Measurements from ENCODE around the gene APOBEC4. TPM values are rescaled to one million over a fixed set of nuclear protein-coding genes. Genes with fewer than 3 reads are reported as not detected.
A peak's percentile ranks its signal among the peaks of the same experiment; 100 is the strongest.

The APOBEC4 gene
- total and polyA plus RNA-seq, 2 of the 8 experiments (the other 6 are each of a cell fraction or from before 2014, with no cell fraction given), result not detected

- H4K91ac ChIP-seq (replicated peaks; ENCODE audit: insufficient read length, low read length), result no peak overlapping the region
- peaks cover 0 to 7% (median 0%) of the 10 kb centered on the region in 4 experiments; a peak in 3 of 7 replicates for H3K27me3 ChIP-seq (replicated peaks in 1 of 4; ENCODE audit: control insufficient read depth in 3 of 4, extremely low read depth in 1 of 4, insufficient read depth in 3 of 4, low read length in 3 of 4)
- H4K5ac ChIP-seq (ENCODE audit: insufficient read length, low read depth, low read length), result no peak overlapping the region
- POLR2A ChIA-PET (ENCODE audit: partially characterized antibody), result interaction anchor here (1.0 to 1.5 kb wide), 3 partner anchors 10 to 87 kb away, joined by 3 to 4 read pairs (median 3); no protein-coding TSS in a partner anchor
- no peak for DNase-seq (ENCODE audit: low read depth in 1 of 2, low spot score in 2 of 2)
- H3K14ac ChIP-seq (ENCODE audit: insufficient read length), result no peak overlapping the region
- H4K8ac ChIP-seq (ENCODE audit: extremely low read depth, insufficient read depth, low read length), result no peak overlapping the region
- H3K9me3 ChIP-seq (ENCODE audit: insufficient read depth in 2 of 2, low read depth in 1 of 2, low read length in 1 of 2), result no peaks in the 10 kb centered on the region
- no peak overlapping the region for H2AFZ ChIP-seq (ENCODE audit: low read length)
- H3K4me3 ChIP-seq (ENCODE audit: extremely low read depth in 1 of 4, insufficient read depth in 2 of 4, low read depth in 3 of 4, low read length in 4 of 4), result peak overlapping the region in 1 of 4 experiments; percentile 92; a peak in 2 of 8 replicates
- no peak overlapping the region for H3K56ac ChIP-seq (replicated peaks; ENCODE audit: insufficient read length, low read depth, low read length)
- H2BK5ac ChIP-seq (ENCODE audit: low read depth, low read length), result no peak overlapping the region
- H3K9ac ChIP-seq (replicated peaks in 1 of 4; ENCODE audit: extremely low read depth in 1 of 4, low read depth in 3 of 4, low read length in 3 of 4), result no peak overlapping the region
- no peak overlapping the region for H3K4ac ChIP-seq (replicated peaks; ENCODE audit: insufficient read length, low read depth, low read length)
- peaks cover 0 to 3% of the 10 kb centered on the region in 2 experiments for H4K20me1 ChIP-seq (replicated peaks in 1 of 2; ENCODE audit: control insufficient read depth in 1 of 2, insufficient read depth in 2 of 2, low read length in 2 of 2)
- peaks cover 0 to 34% of the 10 kb centered on the region in 2 experiments; a peak in 2 of 4 replicates for H3K79me2 ChIP-seq (ENCODE audit: control insufficient read depth in 1 of 2, insufficient read depth in 2 of 2, low read length in 2 of 2)
- H3K36me3 ChIP-seq (ENCODE audit: control insufficient read depth in 2 of 4, insufficient read depth in 4 of 4, low read length in 3 of 4), result peaks cover 2 to 23% (median 13%) of the 10 kb centered on the region in 4 experiments
- H2BK15ac ChIP-seq (ENCODE audit: low read length), result no peak overlapping the region
- peaks cover 6% of the 10 kb centered on the region for H3K23me2 ChIP-seq (ENCODE audit: low read depth, low read length)
- H3K27ac ChIP-seq (ENCODE audit: low read depth, low read length), result no peak overlapping the region
- no peak overlapping the region for H2BK120ac ChIP-seq (replicated peaks; ENCODE audit: low read depth, low read length)
- 77% methylated on average over 1 of the region's 1 CpG; no CpG with 5 or more reads in 1 of the 2 experiments for WGBS, 2 experiments (ENCODE audit: extremely low coverage in 1 of 2, insufficient coverage in 1 of 2, insufficient read length in 1 of 2, insufficient replicate concordance in 2 of 2, low coverage in 1 of 2, low lambda C conversion rate in 2 of 2, missing lambda C conversion rate in 1 of 2)
- peak overlapping the region; percentile 18 to 98; a peak in 3 of 4 replicates for H3K4me2 ChIP-seq (ENCODE audit: insufficient read depth in 1 of 2, low read depth in 2 of 2, low read length in 2 of 2)
- H3K79me1 ChIP-seq (ENCODE audit: low read depth, low read length), result peaks cover 2% of the 10 kb centered on the region; the same call in 1 of the 2 replicates
- CTCF ChIA-PET (ENCODE audit: partially characterized antibody), result interaction anchor here (0.6 to 4.2 kb wide), 10 partner anchors 10 to 302 kb away, joined by 3 to 19 read pairs (median 4); no protein-coding TSS in a partner anchor
- H2AK5ac ChIP-seq (ENCODE audit: low read depth, low read length), result no peak overlapping the region
- no peak overlapping the region for H3K18ac ChIP-seq (ENCODE audit: extremely low read depth, low read length)
- no peak overlapping the region for H2BK12ac ChIP-seq (ENCODE audit: low read depth, low read length)
- peaks cover 0 to 10% (median 2%) of the 10 kb centered on the region in 4 experiments; a peak in 3 of 7 replicates for H3K4me1 ChIP-seq (replicated peaks in 1 of 4; ENCODE audit: control insufficient read depth in 3 of 4, insufficient read depth in 4 of 4, low read length in 3 of 4)
- no peak overlapping the region for H3K23ac ChIP-seq (ENCODE audit: insufficient read length)
- no peak overlapping the region for H2BK20ac ChIP-seq (ENCODE audit: low read length)
- FAIRE-seq, result no peak
- no peak for TF ChIP-seq SAP30 (IDR thresholded peaks at IDR 0.05; ENCODE audit: insufficient read depth, insufficient replicate concordance, low read length)
- TF ChIP-seq JUND (IDR thresholded peaks at IDR 0.05; ENCODE audit: low read length), result no peak
- no peak for TF ChIP-seq ASH2L (IDR thresholded peaks at IDR 0.05; ENCODE audit: low read length)
- TF ChIP-seq GTF2F1 (IDR thresholded peaks at IDR 0.05; ENCODE audit: borderline replicate concordance, low read depth, low read length), result no peak
- no peak for TF ChIP-seq RBBP5 (IDR thresholded peaks at IDR 0.05; ENCODE audit: borderline replicate concordance, low read depth, low read length)
- TF ChIP-seq EZH2 (IDR thresholded peaks at IDR 0.05; ENCODE audit: low read depth, low read length, severe bottlenecking), result no peak
- no peak for TF ChIP-seq TAF1 (IDR thresholded peaks at IDR 0.05; ENCODE audit: low read depth, low read length)
- no peak for TF ChIP-seq PHF8 (conservative IDR thresholded peaks at IDR 0.05; ENCODE audit: low read depth, low read length)
- TF ChIP-seq RXRA (IDR thresholded peaks at IDR 0.05; ENCODE audit: insufficient read depth, low read depth, low read length), result no peak
- no peak for TF ChIP-seq SIN3A (conservative IDR thresholded peaks at IDR 0.05 in 1 of 2, IDR thresholded peaks at IDR 0.05 in 1 of 2; ENCODE audit: low read depth in 1 of 2, low read length in 2 of 2)
- no peak for TF ChIP-seq MAX (IDR thresholded peaks at IDR 0.05)
- TF ChIP-seq E2F6 (IDR thresholded peaks at IDR 0.05), result no peak
These were observed 20.2 kb downstream of the APOBEC4 start for GRCh38 chr1:183632964-183633363.
